C4-2B (cell line): ENCODE data around the gene EEF1G.

Source experiments
- ZFX ChIP-seq: fragments of 450-650 bp; IDR thresholded peaks from 2 replicates; pipeline ENCODE4 v1.6.1; 2017
- TF ChIP-seq, protein P1 (sequence below): fragments of 450-650 bp; conservative IDR thresholded peaks from 2 replicates; pipeline ENCODE4 v1.5.1; 2017; ENCODE audit warnings: mild to moderate bottlenecking

DNA sequence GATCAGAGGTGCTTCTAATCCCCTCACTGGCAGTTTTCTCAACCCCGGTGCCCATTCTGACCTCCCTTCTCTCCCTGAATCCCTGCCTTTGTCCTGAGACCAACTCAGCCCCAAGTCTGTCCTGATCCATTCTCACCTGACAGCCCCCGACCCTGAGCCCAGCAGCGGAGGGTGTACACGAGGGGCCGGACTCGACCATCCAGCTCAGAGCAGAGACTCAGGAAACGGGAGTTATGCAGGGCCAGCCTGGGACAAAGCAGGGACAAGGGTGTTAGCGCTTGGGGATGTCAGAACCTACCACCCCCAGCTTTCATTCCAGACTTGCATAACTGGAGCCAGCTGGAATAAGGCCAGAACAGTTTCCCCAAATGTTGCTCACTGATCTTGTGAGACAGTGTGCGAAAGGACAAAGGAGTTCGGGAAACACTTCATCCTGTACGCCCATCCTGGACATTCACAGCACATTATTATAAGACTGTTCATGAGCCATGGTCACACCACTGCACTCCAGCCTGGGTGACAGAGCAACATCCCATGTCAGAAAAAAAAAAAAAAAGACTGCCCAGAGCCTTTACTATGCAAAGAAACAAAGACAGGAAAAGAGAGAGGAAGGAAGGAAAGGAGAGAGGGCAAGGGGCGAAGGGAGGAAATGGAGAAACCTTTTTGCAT lies 3.5 kb upstream of the EEF1G start:
- TF ChIP-seq, protein P1, sequence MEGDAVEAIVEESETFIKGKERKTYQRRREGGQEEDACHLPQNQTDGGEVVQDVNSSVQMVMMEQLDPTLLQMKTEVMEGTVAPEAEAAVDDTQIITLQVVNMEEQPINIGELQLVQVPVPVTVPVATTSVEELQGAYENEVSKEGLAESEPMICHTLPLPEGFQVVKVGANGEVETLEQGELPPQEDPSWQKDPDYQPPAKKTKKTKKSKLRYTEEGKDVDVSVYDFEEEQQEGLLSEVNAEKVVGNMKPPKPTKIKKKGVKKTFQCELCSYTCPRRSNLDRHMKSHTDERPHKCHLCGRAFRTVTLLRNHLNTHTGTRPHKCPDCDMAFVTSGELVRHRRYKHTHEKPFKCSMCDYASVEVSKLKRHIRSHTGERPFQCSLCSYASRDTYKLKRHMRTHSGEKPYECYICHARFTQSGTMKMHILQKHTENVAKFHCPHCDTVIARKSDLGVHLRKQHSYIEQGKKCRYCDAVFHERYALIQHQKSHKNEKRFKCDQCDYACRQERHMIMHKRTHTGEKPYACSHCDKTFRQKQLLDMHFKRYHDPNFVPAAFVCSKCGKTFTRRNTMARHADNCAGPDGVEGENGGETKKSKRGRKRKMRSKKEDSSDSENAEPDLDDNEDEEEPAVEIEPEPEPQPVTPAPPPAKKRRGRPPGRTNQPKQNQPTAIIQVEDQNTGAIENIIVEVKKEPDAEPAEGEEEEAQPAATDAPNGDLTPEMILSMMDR: no peak
- TF ChIP-seq ZFX: no peak
